Stomach (tissue), 9 donors: ENCODE results near the gene CCND3. TPM values are rescaled to one million over a fixed set of nuclear protein-coding genes. Genes with fewer than 3 reads are reported as not detected.

Experiments
- DNase-seq, 2 donors: peaks; one replicate each; pipeline versions ENCODE4 v3.0.0 to v3.0.0-alpha.2; 2013 to 2019
- H3K27ac ChIP-seq, 5 donors: fragments of 200-600 bp in 4 of 5; sonication (generic) in 4 of 5; one replicate each; pipeline ENCODE4 v1.5.1; 2013 to 2019; ENCODE audit warnings: mild to moderate bottlenecking in 1 of 5, moderate library complexity in 1 of 5
- H3K27me3 ChIP-seq, 3 donors: fragments of 200-600 bp; sonication (generic); one replicate each; pipeline ENCODE4 v1.5.1; 2017 to 2019; ENCODE audit warnings: mixed run types in 1 of 3
- H3K36me3 ChIP-seq, 4 donors: fragments of 200-600 bp; sonication (generic); 1 replicate in 3 of 4; 2 replicates in 1 of 4; pipeline ENCODE4 v1.5.1; 2016 to 2019
- H3K4me1 ChIP-seq, 4 donors: fragments of 200-600 bp; sonication (generic); one replicate each; pipeline ENCODE4 v1.5.1; 2016 to 2019
- H3K4me3 ChIP-seq, 4 donors: fragments of 200-600 bp; sonication (generic) in 3 of 4; one replicate each; pipeline ENCODE4 v1.5.1; 2016 to 2019; ENCODE audit warnings: mild to moderate bottlenecking in 1 of 4
- H3K9me3 ChIP-seq, 4 donors: fragments of 200-600 bp; sonication (generic); one replicate each; pipeline ENCODE4 v1.5.1; 2016 to 2019
- CTCF ChIP-seq, 7 experiments: fragments of 450-650 bp in 4 of 7; fragments of 200-600 bp in 3 of 7; sonication (generic) in 3 of 7; IDR thresholded peaks; one replicate each; pipeline ENCODE4 v1.5.1; 2016 to 2019; ENCODE audit warnings: antibody characterized with exemption in 7 of 7, control low read depth in 2 of 7, mild to moderate bottlenecking in 1 of 7
- EP300 ChIP-seq: sonication (generic); formaldehyde crosslinking; IDR thresholded peaks from one replicate; pipeline ENCODE4 v1.6.1; 2017; ENCODE audit warnings: antibody characterized with exemption
- POLR2A ChIP-seq, 4 donors: fragments of 450-650 bp; IDR thresholded peaks; one replicate each; pipeline ENCODE4 v1.6.1; 2016; ENCODE audit warnings: antibody characterized with exemption in 4 of 4, control low read depth in 2 of 4, mild to moderate bottlenecking in 1 of 4, moderate library complexity in 1 of 4
- POLR2AphosphoS5 ChIP-seq, 3 donors: sonication (generic); formaldehyde crosslinking; IDR thresholded peaks; one replicate each; pipeline ENCODE4 v1.6.1; 2016; ENCODE audit warnings: antibody characterized with exemption in 3 of 3
- WGBS, 5 donors: extraction: QIAGEN DNeasy Blood & Tissue Kit in 3 of 5; methylation state at CpG; one replicate each; pipeline versions ENCODE4 v1.1.5 to v1.1.7; 2013 to 2018; 5-methylcytosine and 5-hydroxymethylcytosine counted together
- intact Hi-C: fragments of 100-400 bp; cut with DNase I; formaldehyde crosslinking; loops from one replicate; pipeline ENCODE4 v1.15.1; 2023; ENCODE audit warnings: low total_unique reads
- polyA plus RNA-seq, 3 donors: library from polyadenylated mRNA; stranded (reverse); fragments of 200-250 nt; gene quantifications; one replicate each; pipeline ENCODE4 v1.2.3, GENCODE V29; 2013
- total RNA-seq, 5 donors: library from RNA; depleted of rRNA; stranded (reverse); fragments of >200 nt; gene quantifications; one replicate each; pipeline versions ENCODE4 v1.1.0 to v1.2.3, GENCODE V29; 2014 to 2016
- donor health status: healthy with polysubstance abuse.
- donor health status: Bipolar disorder and iron deficiency.
- donor health status: healthy.

CCND3 gene
- total and polyA plus RNA-seq, 8 donors, result 40.6 to 193 (median 76.5) TPM

DNA sequence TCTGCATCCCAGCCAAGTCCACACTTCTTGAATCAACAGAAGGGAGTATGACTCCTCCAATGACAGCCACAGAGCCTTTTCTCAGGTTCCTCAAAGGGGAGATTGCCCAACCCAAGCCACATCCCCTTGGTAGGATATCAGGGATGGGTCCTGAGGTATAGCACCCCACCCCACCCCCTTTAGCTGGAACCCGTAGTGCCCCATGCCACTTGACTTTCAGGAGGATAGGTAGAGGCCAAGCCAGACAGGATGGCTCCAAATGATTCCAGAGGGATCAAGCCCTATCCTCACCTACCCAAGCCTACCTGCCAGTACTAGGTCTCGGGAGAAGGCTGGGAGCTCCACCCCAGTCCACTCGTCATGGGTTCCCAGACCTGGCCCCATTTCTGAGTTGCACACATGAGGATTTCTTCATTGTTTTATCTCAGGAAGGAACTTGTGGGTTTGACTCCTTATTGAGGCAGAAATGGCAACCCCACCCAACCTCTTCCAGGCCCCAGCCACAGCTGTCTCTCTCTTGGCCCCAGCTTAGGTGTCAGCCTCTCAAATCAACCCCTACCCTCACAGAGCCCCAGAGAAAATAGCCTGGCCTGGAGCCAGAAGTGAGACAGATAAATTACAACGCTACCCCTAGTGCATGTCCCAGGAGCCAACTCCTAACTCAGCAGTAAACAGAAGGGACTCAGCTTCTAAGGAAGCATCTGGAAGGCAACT is 3.6 kb downstream of the CCND3 start:
- WGBS, 5 donors, result 52 to 62% (median 59%) methylated on average over 4 of the region's 4 CpGs
- peak overlapping the region; percentile 11 to 91 (median 89) for H3K27ac ChIP-seq
- peaks cover 29 to 74% (median 65%) of the 10 kb centered on the region in 4 donors for H3K4me1 ChIP-seq
- DNase-seq, result peak in 1 of 2 donors; percentile 28
- intact Hi-C loops, result loop anchor here (10.0 kb wide), 1 partner anchor 107 kb away; no protein-coding TSS in a partner anchor
- TF ChIP-seq POLR2AphosphoS5 (IDR thresholded peaks at IDR 0.05), result no peak
- no peak for TF ChIP-seq CTCF (IDR thresholded peaks at IDR 0.05)
- no peak for TF ChIP-seq EP300
- TF ChIP-seq POLR2A (IDR thresholded peaks at IDR 0.05), result no peak
- H3K9me3 ChIP-seq, result no peaks in the 10 kb centered on the region
- no peaks in the 10 kb centered on the region for H3K27me3 ChIP-seq
- H3K36me3 ChIP-seq, result peaks cover 27 to 47% (median 41%) of the 10 kb centered on the region in 4 donors
- peak overlapping the region in 1 of 4 donors; percentile 21 for H3K4me3 ChIP-seq

DNA sequence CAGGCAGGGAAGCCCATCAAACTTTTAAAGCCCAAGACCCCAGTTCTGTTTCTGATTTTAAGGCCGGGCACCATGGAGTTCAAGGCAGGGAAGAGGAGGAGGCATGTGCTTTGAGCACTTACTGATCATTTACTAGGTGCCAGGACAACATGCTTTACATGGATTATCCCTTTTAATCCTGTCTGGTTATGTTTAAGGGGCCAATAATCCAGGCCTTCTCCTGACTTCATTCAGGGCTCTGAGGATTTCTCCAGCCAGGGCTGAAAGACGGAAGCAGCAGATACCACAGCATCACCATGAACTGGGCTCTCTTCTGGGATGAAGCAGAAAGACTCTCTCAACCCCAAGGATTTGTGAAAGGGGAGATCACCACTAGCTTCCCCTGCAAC is 4.1 kb downstream of the CCND3 start:
- intact Hi-C loops, result loop anchor here (10.0 kb wide), 1 partner anchor 107 kb away; no protein-coding TSS in a partner anchor
- Histone ChIP-seq H3K4me3 (no peak overlapping the region), H3K9me3 (no peaks in the 10 kb centered on the region), H3K4me1 (peaks cover 29 to 71% (median 63%) of the 10 kb centered on the region in 4 donors), H3K36me3 (peaks cover 32 to 52% (median 46%) of the 10 kb centered on the region in 4 donors), H3K27ac (peak overlapping the region in 4 of 5 donors; percentile 89 to 91 (median 90)), H3K27me3 (no peaks in the 10 kb centered on the region)
- no peak for TF ChIP-seq EP300
- no peak for TF ChIP-seq CTCF (IDR thresholded peaks at IDR 0.05)
- TF ChIP-seq POLR2AphosphoS5 (IDR thresholded peaks at IDR 0.05), result no peak
- no peak for TF ChIP-seq POLR2A (IDR thresholded peaks at IDR 0.05)
- 44 to 85% (median 62%) methylated on average over 2 of the region's 2 CpGs for WGBS, 5 donors
- DNase-seq, result no peak

- 30 to 54% (median 47%) methylated on average over 10 of the region's 10 CpGs for WGBS, 5 donors
- Histone ChIP-seq H3K27ac (peak overlapping the region in 4 of 5 donors; percentile 89 to 91 (median 90)), H3K9me3 (no peaks in the 10 kb centered on the region), H3K36me3 (peaks cover 43 to 64% (median 58%) of the 10 kb centered on the region in 4 donors), H3K4me3 (no peak overlapping the region), H3K27me3 (no peaks in the 10 kb centered on the region), H3K4me1 (peaks cover 23 to 63% (median 54%) of the 10 kb centered on the region in 4 donors)
- TF ChIP-seq CTCF (IDR thresholded peaks at IDR 0.05) (peak in 5 of 7 experiments; percentile 60 to 85 (median 72)), POLR2A (IDR thresholded peaks at IDR 0.05) (no peak), EP300 (no peak), POLR2AphosphoS5 (IDR thresholded peaks at IDR 0.05) (peak in 2 of 3 donors; percentile 9 to 62)
- DNase-seq, result peak; percentile 62 to 89
- intact Hi-C loops, result loop anchor here (10.0 kb wide), 1 partner anchor 109 kb away; no protein-coding TSS in a partner anchor
Measured at GRCh38 chr6:41936073-41936837, 5.4 kb downstream of the CCND3 start.

DNA sequence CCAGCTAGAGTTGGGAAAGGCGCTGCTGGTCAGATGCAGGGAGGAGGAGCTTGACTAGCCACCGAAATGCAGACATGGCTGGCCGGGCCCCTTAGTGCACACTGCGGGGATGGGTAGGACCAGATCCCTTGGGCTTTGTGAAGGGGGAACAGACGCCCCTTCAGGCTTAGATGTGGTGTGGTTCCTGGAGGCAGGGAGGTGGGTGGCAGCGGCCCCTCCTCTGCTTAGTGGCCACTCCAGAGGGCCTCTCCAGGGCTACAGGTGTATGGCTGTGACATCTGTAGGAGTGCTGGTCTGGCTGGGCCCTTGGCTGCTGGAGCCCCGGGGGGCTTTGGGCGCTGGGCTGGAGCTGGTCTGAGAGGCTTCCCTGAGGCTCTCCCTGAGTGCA is 5.9 kb downstream of the CCND3 start:
- Histone ChIP-seq H3K4me1 (peaks cover 20 to 60% (median 50%) of the 10 kb centered on the region in 4 donors), H3K4me3 (no peak overlapping the region), H3K36me3 (peaks cover 49 to 70% (median 64%) of the 10 kb centered on the region in 4 donors), H3K9me3 (no peaks in the 10 kb centered on the region), H3K27me3 (no peaks in the 10 kb centered on the region), H3K27ac (peak overlapping the region in 3 of 5 donors; percentile 89 to 91 (median 90))
- DNase-seq, result no peak
- intact Hi-C loops, result loop anchor here (10.0 kb wide), 1 partner anchor 109 kb away; no protein-coding TSS in a partner anchor
- TF ChIP-seq POLR2AphosphoS5 (IDR thresholded peaks at IDR 0.05) (no peak), CTCF (IDR thresholded peaks at IDR 0.05) (no peak), EP300 (no peak), POLR2A (IDR thresholded peaks at IDR 0.05) (no peak)
- 58 to 84% (median 76%) methylated on average over 6 to 8 of the region's 8 CpGs for WGBS, 5 donors
